A549 (cell line): ENCODE measurements around the gene TSPAN18. TPM values are rescaled to one million over a fixed set of nuclear protein-coding genes. Genes with fewer than 3 reads are reported as not detected.

Source experiments
- ATAC-seq, 2 experiments: fragments of 200-7000 bp in 1 of 2; fragments of >200 bp in 1 of 2; cut with Nextera tagmentation in 1 of 2; cut with Tn5 transposase in 1 of 2; 3 replicates each; pipeline versions ENCODE4 v1.8.0 to v1.9.1; 2018 to 2020; ENCODE audit warnings: mild to moderate bottlenecking in 1 of 2, moderate library complexity in 1 of 2
- CTCF ChIA-PET: fragments of 300-600 bp; sonication (Branson Sonifier 250); formaldehyde crosslinking; extraction: SDS; loops from one replicate; lab custom pipeline; 2021; ENCODE audit warnings: antibody characterized with exemption, inconsistent platforms; lab: Yijun Ruan, JAX
- POLR2A ChIA-PET: fragments of 350-600 bp; formaldehyde crosslinking; extraction: SDS; loops from one replicate; lab custom pipeline; 2021; ENCODE audit warnings: antibody characterized with exemption, inconsistent platforms; lab: Yijun Ruan, JAX
- DNase-seq, 2 experiments: peaks; one replicate each; pipeline versions ENCODE4 v3.0.0 to v3.0.0-alpha.2; 2011 to 2016; ENCODE audit warnings: low read depth in 1 of 2, low spot score in 1 of 2
- FAIRE-seq: peaks from 2 replicates; lab custom pipeline; 2011; peaks lifted over from hg19 to GRCh38; lab: Jason Lieb, UNC
- H3K27ac ChIP-seq, 2 experiments: fragments of >200 bp; sonication (Bioruptor Twin); formaldehyde crosslinking; 3 replicates each; pipeline ENCODE4 v1.5.1; 2016 to 2017
- H3K4me1 ChIP-seq: fragments of >200 bp; sonication (Bioruptor Twin); formaldehyde crosslinking; 3 replicates; pipeline ENCODE4 v1.6.1; 2016
- H3K4me2 ChIP-seq: fragments of >200 bp; sonication (Bioruptor Twin); formaldehyde crosslinking; 3 replicates; pipeline ENCODE4 v1.6.1; 2016
- H3K4me3 ChIP-seq: fragments of >200 bp; sonication (Bioruptor Twin); formaldehyde crosslinking; 3 replicates; pipeline ENCODE4 v1.5.1; 2016
- H3K9me3 ChIP-seq: fragments of >200 bp; sonication (Bioruptor Twin); formaldehyde crosslinking; 3 replicates; pipeline ENCODE4 v1.6.1; 2016
- BCL3 ChIP-seq: fragments of >200 bp; sonication (Bioruptor Twin); formaldehyde crosslinking; IDR thresholded peaks from 3 replicates; pipeline ENCODE4 v1.6.1; 2016
- BHLHE40 ChIP-seq: IDR thresholded peaks from 2 replicates; pipeline ENCODE4 v1.6.1; 2012; ENCODE audit warnings: low read depth, low read length, inconsistent platforms
- CBX2 ChIP-seq: fragments of 200-600 bp; sonication (generic); IDR thresholded peaks from 2 replicates; pipeline ENCODE4 v1.6.1; 2016; ENCODE audit warnings: low read depth, mild to moderate bottlenecking, borderline replicate concordance
- CBX8 ChIP-seq: fragments of 200-600 bp; sonication (generic); IDR thresholded peaks from 2 replicates; pipeline ENCODE4 v1.6.1; 2016
- E2F6 ChIP-seq: IDR thresholded peaks from 2 replicates; pipeline ENCODE4 v1.6.1; 2012; ENCODE audit warnings: low read depth, borderline replicate concordance
- ELK1 ChIP-seq: fragments of 150-350 bp; IDR thresholded peaks from 2 replicates; pipeline ENCODE4 v1.6.1; 2014; ENCODE audit warnings: low read depth, mild to moderate bottlenecking, low read length
- FOSB ChIP-seq: fragments of 250-450 bp; sonication (Bioruptor Pico); IDR thresholded peaks from 2 replicates; pipeline ENCODE4 v1.5.0; 2020; ENCODE audit warnings: mild to moderate bottlenecking, moderate library complexity
- FOSL2 ChIP-seq, 2 experiments: fragments of 450-650 bp in 1 of 2; fragments of >200 bp in 1 of 2; sonication (Bioruptor Twin) in 1 of 2; formaldehyde crosslinking; IDR thresholded peaks; 2 replicates each; pipeline versions ENCODE4 v1.5.0 to v1.6.1; 2016 to 2020; ENCODE audit warnings: mild to moderate bottlenecking in 1 of 2, moderate library complexity in 1 of 2
- HOXB13 ChIP-seq: fragments of 250-450 bp; sonication (Bioruptor Pico); IDR thresholded peaks from 2 replicates; pipeline ENCODE4 v1.5.0; 2020; ENCODE audit warnings: low read depth, mild to moderate bottlenecking, moderate library complexity
- HOXB5 ChIP-seq: fragments of 250-450 bp; sonication (Bioruptor Pico); IDR thresholded peaks from 2 replicates; pipeline ENCODE4 v1.5.0; 2020; ENCODE audit warnings: mild to moderate bottlenecking, moderate library complexity
- JUN ChIP-seq, 2 experiments: fragments of >200 bp; sonication (Bioruptor Twin); formaldehyde crosslinking; IDR thresholded peaks; 2 replicates in 1 of 2; 3 replicates in 1 of 2; pipeline ENCODE4 v1.6.1; 2016 to 2017
- MAFK ChIP-seq: fragments of 450-650 bp; IDR thresholded peaks from 2 replicates; pipeline ENCODE4 v1.6.1; 2014; ENCODE audit not compliant: partially characterized antibody
- MAX ChIP-seq: IDR thresholded peaks from 2 replicates; pipeline ENCODE4 v1.6.1; 2012
- NR3C1 ChIP-seq: fragments of >200 bp; sonication (Bioruptor Twin); formaldehyde crosslinking; IDR thresholded peaks from 3 replicates; pipeline ENCODE4 v1.6.1; 2017
- PBX3 ChIP-seq: IDR thresholded peaks from 2 replicates; pipeline ENCODE4 v1.6.1; 2012
- POLR2AphosphoS2 ChIP-seq: conservative IDR thresholded peaks from 2 replicates; pipeline ENCODE4 v1.6.1; 2012; ENCODE audit warnings: low read length, improper control_type of control experiment, inconsistent platforms
- RFX5 ChIP-seq: fragments of 450-650 bp; IDR thresholded peaks from 2 replicates; pipeline ENCODE4 v1.7.1; 2014; ENCODE audit warnings: antibody characterized with exemption, mild to moderate bottlenecking, moderate library complexity
- SMC3 ChIP-seq: fragments of >200 bp; sonication (Bioruptor Twin); formaldehyde crosslinking; IDR thresholded peaks from 3 replicates; pipeline ENCODE4 v1.6.1; 2018; ENCODE audit warnings: inconsistent platforms
- WGBS: methylation state at CpG from one replicate; pipeline ENCODE4 v1.1.6; 2017; ENCODE audit errors: missing lambda C conversion rate; 5-methylcytosine and 5-hydroxymethylcytosine counted together
- polyA plus RNA-seq, 4 experiments: library from polyadenylated mRNA; depleted of rRNA in 3 of 4; stranded (reverse); fragments of >200 nt; fragmentation: RNase III in 1 of 4; extraction: RNeasy Plus Mini Kit Qiagen cat#74134 plus additional on column Dnase treatment in 1 of 4; gene quantifications; 2 replicates in 3 of 4; 3 replicates in 1 of 4; pipeline ENCODE4 v1.2.3, GENCODE V29; 2011 to 2017

Gene TSPAN18
- polyA plus RNA-seq, 2 of the 4 experiments (the other 2 are of a cell fraction), result 0.81 to 4.5 TPM

GRCh38 chr11:44945666-44946065 lies 218.9 kb downstream of the TSPAN18 start:
- FAIRE-seq, result no peak
- 87% methylated on average over 11 of the region's 11 CpGs for WGBS
- ATAC-seq, result no peak
- CTCF ChIA-PET, result interaction anchor here (0.9 to 24.5 kb wide), 6 partner anchors 9 to 146 kb away, joined by 3 to 1740 read pairs (median 5); no protein-coding TSS in a partner anchor
- DNase-seq, result no peak
- H3K4me3 ChIP-seq, result no peak overlapping the region
- no peak overlapping the region for H3K27ac ChIP-seq
- no peaks in the 10 kb centered on the region for H3K9me3 ChIP-seq
- POLR2A ChIA-PET, result no interaction called here
- H3K4me1 ChIP-seq, result 0 out of 3 replicates have a peak, but pooled peaks cover 4% of the 10 kb centered on the region
- H3K4me2 ChIP-seq, result no peak overlapping the region
- TF ChIP-seq MAX, result no peak

- POLR2A ChIA-PET, result no interaction called here
- CTCF ChIA-PET, result interaction anchor here (0.9 to 24.5 kb wide), 6 partner anchors 9 to 146 kb away, joined by 3 to 1740 read pairs (median 5); no protein-coding TSS in a partner anchor
- Histone ChIP-seq H3K4me2 (no peak overlapping the region), H3K9me3 (no peaks in the 10 kb centered on the region), H3K27ac (no peak overlapping the region), H3K4me3 (no peak overlapping the region), H3K4me1 (peaks cover 7% of the 10 kb centered on the region; the same call in 1 of the 3 replicates)
- no peak for FAIRE-seq
- 81% methylated on average over 12 of the region's 12 CpGs for WGBS
- ATAC-seq, result no peak
- DNase-seq, result no peak
- TF ChIP-seq FOSL2 (IDR thresholded peaks at IDR 0.05) (no peak), FOSL2 (CRISPR knock-in tag; IDR thresholded peaks at IDR 0.05) (no peak), BHLHE40 (no peak), POLR2AphosphoS2 (no peak), MAFK (no peak)
These were observed 219.5 kb downstream of the TSPAN18 start for GRCh38 chr11:44946263-44946662.

GRCh38 chr11:44947114-44947513 lies 220.4 kb downstream of the TSPAN18 start:
- ChIA-PET POLR2A (no interaction called here), CTCF (interaction anchor here (1.5 to 24.5 kb wide), 4 partner anchors 8 to 145 kb away, joined by 3 to 1740 read pairs (median 170); no protein-coding TSS in a partner anchor)
- TF ChIP-seq PBX3 (no peak), HOXB5 (CRISPR knock-in tag) (no peak), RFX5 (no peak), JUN (IDR thresholded peaks at IDR 0.05) (no peak), CBX2 (no peak), CBX8 (no peak), BCL3 (no peak), E2F6 (no peak), BHLHE40 (no peak), FOSB (CRISPR knock-in tag) (no peak), ELK1 (no peak), HOXB13 (CRISPR knock-in tag) (no peak), NR3C1 (no peak), SMC3 (no peak)
- H3K27ac ChIP-seq, result no peak overlapping the region
- H3K4me3 ChIP-seq, result no peak overlapping the region
- ATAC-seq, result no peak
- H3K9me3 ChIP-seq, result no peaks in the 10 kb centered on the region
- peaks cover 10% of the 10 kb centered on the region; the same call in 2 of the 3 replicates for H3K4me1 ChIP-seq
- no peak for DNase-seq
- WGBS, result 50% methylated on average over 7 of the region's 9 CpGs
- FAIRE-seq, result no peak
- H3K4me2 ChIP-seq, result no peak overlapping the region
